Ishikawa (cell line): ENCODE measurements around the gene ANKRD42.
A peak's percentile ranks its signal among the peaks of the same experiment; 100 is the strongest.

ENCODE experiments used
- CEBPB ChIP-seq: IDR thresholded peaks from 2 replicates; pipeline ENCODE4 v1.6.1; 2012
- CREB1 ChIP-seq: IDR thresholded peaks from 2 replicates; pipeline ENCODE4 v1.6.1; 2012; ENCODE audit warnings: low read depth
- EGR1 ChIP-seq: IDR thresholded peaks from 2 replicates; pipeline ENCODE4 v1.6.1; 2012
- EP300 ChIP-seq: IDR thresholded peaks from 2 replicates; pipeline ENCODE4 v1.6.1; 2012; ENCODE audit warnings: borderline replicate concordance
- FOXM1 ChIP-seq: IDR thresholded peaks from 2 replicates; pipeline ENCODE4 v1.6.1; 2012; ENCODE audit warnings: low read depth, borderline replicate concordance
- MAX ChIP-seq: IDR thresholded peaks from 2 replicates; pipeline ENCODE4 v1.6.1; 2012
- NFIC ChIP-seq: IDR thresholded peaks from 2 replicates; pipeline ENCODE4 v1.6.1; 2012
- RAD21 ChIP-seq: IDR thresholded peaks from 2 replicates; pipeline ENCODE4 v1.6.1; 2012; ENCODE audit warnings: low read depth
- REST ChIP-seq: IDR thresholded peaks from 2 replicates; pipeline ENCODE4 v1.6.1; 2012; ENCODE audit warnings: low read depth, mild to moderate bottlenecking
- TAF1 ChIP-seq: IDR thresholded peaks from 2 replicates; pipeline ENCODE4 v1.6.1; 2012; ENCODE audit warnings: low read depth, mild to moderate bottlenecking
- TCF12 ChIP-seq: IDR thresholded peaks from 2 replicates; pipeline ENCODE4 v1.6.1; 2012; ENCODE audit warnings: low read depth
- TEAD4 ChIP-seq: IDR thresholded peaks from 2 replicates; pipeline ENCODE4 v1.6.1; 2012
- USF1 ChIP-seq: IDR thresholded peaks from 2 replicates; pipeline ENCODE4 v1.6.1; 2012
- YY1 ChIP-seq: IDR thresholded peaks from 2 replicates; pipeline ENCODE4 v1.6.1; 2012; ENCODE audit warnings: low read depth
- ZBTB7A ChIP-seq: IDR thresholded peaks from 2 replicates; pipeline ENCODE4 v1.6.1; 2012; ENCODE audit warnings: low read depth

ANKRD42 gene

GRCh38 chr11:83285151-83285770 is 91.7 kb downstream of the ANKRD42 start:
- TF ChIP-seq RAD21 (no peak), MAX (peak; percentile 92)

- TF ChIP-seq MAX, result peak; percentile 50; the same call in 1 of the 2 replicates
- no peak for TF ChIP-seq EP300
- 0 out of 2 replicates have a peak, but pooled peaks have one; percentile 59 for TF ChIP-seq EGR1
- TF ChIP-seq REST, result no peak
- peak; percentile 56; the same call in 1 of the 2 replicates for TF ChIP-seq TCF12
- TF ChIP-seq NFIC, result peak; percentile 43; the same call in 1 of the 2 replicates
- no peak; the same call in 1 of the 2 replicates for TF ChIP-seq ZBTB7A
- peak; percentile 98 for TF ChIP-seq YY1
- peak; percentile 78 for TF ChIP-seq TEAD4
- TF ChIP-seq TAF1, result peak; percentile 91
- TF ChIP-seq USF1, result peak; percentile 32; the same call in 1 of the 2 replicates
- TF ChIP-seq CEBPB, result peak; percentile 81
- TF ChIP-seq RAD21, result no peak
- peak; percentile 89 for TF ChIP-seq CREB1
- TF ChIP-seq FOXM1, result no peak
Measured at GRCh38 chr11:83285771-83286528, 92.4 kb downstream of the ANKRD42 start, which contains the start of gene CCDC90B. Gene CCDC90B, minus strand, starts transcription at chr11:83286367. Its CDS starts 395 bp downstream, at chr11:83285972.

- TF ChIP-seq FOXM1 (no peak), NFIC (no peak), MAX (no peak), RAD21 (no peak), ZBTB7A (no peak)
Measured at GRCh38 chr11:83287631-83288030, 94.1 kb downstream of the ANKRD42 start.

GRCh38 chr11:83292709-83293456 is 99.4 kb downstream of the ANKRD42 start:
- TF ChIP-seq RAD21, result peak; percentile 35
- TF ChIP-seq TAF1, result no peak

GRCh38 chr11:83293457-83293774 is 99.9 kb downstream of the ANKRD42 start:
- TF ChIP-seq RAD21 (no peak), EP300 (no peak), EGR1 (no peak), USF1 (no peak), YY1 (no peak), TEAD4 (no peak), TAF1 (no peak), FOXM1 (no peak), CREB1 (no peak), NFIC (no peak), CEBPB (no peak), TCF12 (no peak)

- TF ChIP-seq FOXM1 (no peak), TCF12 (no peak), TEAD4 (no peak), EP300 (no peak), REST (peak; percentile 70), YY1 (no peak)
Measured at GRCh38 chr11:83294208-83294607, 100.7 kb downstream of the ANKRD42 start.
